Mesenchymal stem cell (in vitro differentiated cells and primary cell): ENCODE data around the gene KLHL26.

ENCODE experiments used
- DNase-seq: peaks from one replicate; pipeline ENCODE4 v3.0.0-alpha.2; 2013
- H2AFZ ChIP-seq: one replicate; pipeline ENCODE4 v1.6.1; 2013; ENCODE audit warnings: low read depth, mild to moderate bottlenecking, control low read depth, inconsistent platforms, low read length, moderate library complexity
- H2AK5ac ChIP-seq: 2 replicates; pipeline ENCODE4 v1.6.1; 2013; ENCODE audit warnings: low read length, moderate library complexity, mild to moderate bottlenecking, inconsistent platforms; ENCODE audit not compliant: severe bottlenecking
- H2BK120ac ChIP-seq: one replicate; pipeline ENCODE4 v1.6.1; 2013; ENCODE audit warnings: low read depth, mild to moderate bottlenecking, inconsistent platforms, low read length, moderate library complexity
- H2BK12ac ChIP-seq, 2 experiments: one replicate each; pipeline ENCODE4 v1.6.1; 2013; ENCODE audit warnings: inconsistent platforms in 2 of 2, low read length in 2 of 2, mild to moderate bottlenecking in 2 of 2, moderate library complexity in 2 of 2, control low read depth in 1 of 2
- H2BK15ac ChIP-seq: one replicate; pipeline ENCODE4 v1.6.1; 2013; ENCODE audit warnings: mild to moderate bottlenecking, low read depth, inconsistent platforms; ENCODE audit not compliant: poor library complexity, severe bottlenecking
- H2BK5ac ChIP-seq: 2 replicates; pipeline ENCODE4 v1.6.1; 2013; ENCODE audit warnings: low read depth, mild to moderate bottlenecking, low read length, control low read depth, inconsistent platforms; ENCODE audit not compliant: poor library complexity, severe bottlenecking
- H3K14ac ChIP-seq, 2 experiments: one replicate each; pipeline ENCODE4 v1.6.1; 2013; ENCODE audit warnings: inconsistent platforms in 2 of 2, low read length in 2 of 2, control low read depth in 1 of 2, mild to moderate bottlenecking in 1 of 2, moderate library complexity in 1 of 2
- H3K18ac ChIP-seq, 2 experiments: one replicate each; pipeline ENCODE4 v1.6.1; 2013; ENCODE audit warnings: inconsistent platforms in 2 of 2, low read length in 2 of 2, control low read depth in 1 of 2, low read depth in 1 of 2, mild to moderate bottlenecking in 1 of 2
- H3K23ac ChIP-seq, 2 experiments: one replicate each; pipeline ENCODE4 v1.6.1; 2013; ENCODE audit warnings: inconsistent platforms in 2 of 2, low read length in 2 of 2, mild to moderate bottlenecking in 2 of 2, moderate library complexity in 2 of 2, control low read depth in 1 of 2
- H3K27ac ChIP-seq: 2 replicates; pipeline ENCODE4 v1.5.1; 2013; ENCODE audit warnings: mild to moderate bottlenecking, moderate library complexity, low read length, control low read depth, inconsistent platforms; ENCODE audit not compliant: poor library complexity, severe bottlenecking
- H3K27me3 ChIP-seq, 2 experiments: 2 replicates each; pipeline versions ENCODE4 v1.6.1 to v1.7.0; 2013; ENCODE audit warnings: low read length in 2 of 2, mild to moderate bottlenecking in 2 of 2, moderate library complexity in 2 of 2, control low read depth in 1 of 2, inconsistent platforms in 1 of 2; ENCODE audit not compliant: control insufficient read depth in 1 of 2, insufficient read depth in 1 of 2
- H3K36me3 ChIP-seq, 2 experiments: 2 replicates each; pipeline versions ENCODE4 v1.6.1 to v1.7.0; 2013; ENCODE audit warnings: low read length in 2 of 2, control low read depth in 1 of 2, inconsistent platforms in 1 of 2, low read depth in 1 of 2, mild to moderate bottlenecking in 1 of 2; ENCODE audit not compliant: insufficient read depth in 2 of 2, control insufficient read depth in 1 of 2
- H3K4ac ChIP-seq, 2 experiments: one replicate each; pipeline ENCODE4 v1.6.1; 2013; ENCODE audit warnings: inconsistent platforms in 2 of 2, low read length in 2 of 2, mild to moderate bottlenecking in 2 of 2, moderate library complexity in 2 of 2, control low read depth in 1 of 2, low read depth in 1 of 2
- H3K4me1 ChIP-seq: 2 replicates; pipeline ENCODE4 v1.6.1; 2013; ENCODE audit warnings: low read depth, low read length, control low read depth; ENCODE audit not compliant: control insufficient read depth, insufficient read depth
- H3K4me2 ChIP-seq: 2 replicates; pipeline ENCODE4 v1.6.1; 2013; ENCODE audit warnings: low read length, mild to moderate bottlenecking, inconsistent platforms; ENCODE audit not compliant: poor library complexity, severe bottlenecking
- H3K4me3 ChIP-seq, 2 experiments: 2 replicates each; pipeline versions ENCODE4 v1.5.1 to v1.7.0; 2013; ENCODE audit warnings: low read length in 2 of 2, mild to moderate bottlenecking in 2 of 2, control low read depth in 1 of 2, low read depth in 1 of 2; ENCODE audit not compliant: insufficient read depth in 1 of 2
- H3K79me1 ChIP-seq: replicated peaks from 2 replicates; pipeline ENCODE4 v1.6.1; 2013; ENCODE audit warnings: mild to moderate bottlenecking, control low read depth, low read length, inconsistent platforms; ENCODE audit not compliant: poor library complexity, severe bottlenecking
- H3K9ac ChIP-seq: 2 replicates; pipeline ENCODE4 v1.7.0; 2013; ENCODE audit warnings: mild to moderate bottlenecking, low read length, moderate library complexity
- H3K9me3 ChIP-seq: 2 replicates; pipeline ENCODE4 v1.7.0; 2013; ENCODE audit warnings: mild to moderate bottlenecking, low read length; ENCODE audit not compliant: control insufficient read depth
- H4K8ac ChIP-seq: one replicate; pipeline ENCODE4 v1.6.1; 2013; ENCODE audit warnings: inconsistent platforms, mild to moderate bottlenecking, low read length, moderate library complexity
- H4K91ac ChIP-seq: one replicate; pipeline ENCODE4 v1.6.1; 2013; ENCODE audit warnings: mild to moderate bottlenecking, low read length, inconsistent platforms
- WGBS: methylation state at CpG from one replicate; pipeline ENCODE4 v1.1.7; 2013; ENCODE audit warnings: mixed read lengths; 5-methylcytosine and 5-hydroxymethylcytosine counted together

Gene KLHL26

DNA sequence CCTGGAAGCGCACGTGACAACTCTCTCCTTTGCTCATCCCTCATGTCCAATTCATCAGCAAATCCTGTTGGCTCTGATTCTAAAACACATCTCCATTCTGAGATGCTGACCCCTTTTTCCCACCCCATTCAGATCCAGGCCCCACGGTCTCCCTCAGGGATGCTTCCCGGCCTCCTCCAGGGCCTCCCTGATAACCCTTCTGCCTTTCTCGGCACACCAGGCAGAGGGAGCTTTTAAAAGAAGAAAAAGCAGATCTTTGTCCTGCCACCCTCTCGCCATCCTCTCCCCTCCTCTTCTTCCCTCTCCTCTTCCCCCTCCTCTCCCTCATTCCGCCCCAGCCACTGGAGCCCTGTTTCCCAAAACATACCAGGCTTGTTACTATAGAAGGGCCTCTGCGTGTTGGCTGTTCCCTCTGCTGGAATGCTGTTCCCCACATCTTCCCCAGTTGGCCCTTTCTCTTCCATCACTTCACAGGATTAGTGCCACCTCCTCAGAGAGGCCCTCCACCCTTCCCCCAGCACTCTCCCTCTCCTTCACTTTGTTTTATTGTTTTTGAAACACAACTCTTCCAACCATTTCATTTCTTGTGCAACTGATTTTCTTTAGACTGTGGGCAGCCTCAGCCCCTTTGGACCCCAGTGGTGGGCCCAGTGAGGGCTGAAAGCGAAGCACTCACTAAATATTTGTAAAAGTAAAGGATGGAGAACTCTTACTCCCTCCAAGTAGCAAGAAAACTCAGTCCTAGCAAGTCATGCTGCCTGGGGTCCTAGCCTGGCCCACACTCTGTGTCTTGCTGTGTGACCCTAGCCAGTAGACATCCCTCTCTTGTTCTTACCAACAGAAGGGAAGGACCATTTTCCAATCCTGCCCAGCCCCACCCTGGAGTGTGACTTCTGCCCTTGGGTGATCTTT is 27.8 kb upstream of the KLHL26 start:
- Histone ChIP-seq H3K36me3 (no peaks in the 10 kb centered on the region), H4K91ac (no peak overlapping the region), H2BK15ac (peak overlapping the region; percentile 13), H3K4me1 (peaks cover 52% of the 10 kb centered on the region), H3K4me3 (no peak overlapping the region), H3K23ac (no peak overlapping the region), H3K27ac (no peak overlapping the region), H3K9me3 (no peaks in the 10 kb centered on the region), H2BK120ac (no peak overlapping the region), H3K9ac (no peak overlapping the region), H3K14ac (no peak overlapping the region), H2BK5ac (no peak overlapping the region), H3K4ac (no peak overlapping the region), H3K18ac (no peak overlapping the region), H2BK12ac (no peak overlapping the region), H2AK5ac (no peak overlapping the region), H2AFZ (no peak overlapping the region), H3K79me1 (no peaks in the 10 kb centered on the region), H3K27me3 (peaks cover 72 to 84% of the 10 kb centered on the region in 2 experiments), H4K8ac (no peak overlapping the region), H3K4me2 (no peak overlapping the region)
- no peak for DNase-seq
- 32% methylated on average over 9 of the region's 9 CpGs for WGBS

DNA sequence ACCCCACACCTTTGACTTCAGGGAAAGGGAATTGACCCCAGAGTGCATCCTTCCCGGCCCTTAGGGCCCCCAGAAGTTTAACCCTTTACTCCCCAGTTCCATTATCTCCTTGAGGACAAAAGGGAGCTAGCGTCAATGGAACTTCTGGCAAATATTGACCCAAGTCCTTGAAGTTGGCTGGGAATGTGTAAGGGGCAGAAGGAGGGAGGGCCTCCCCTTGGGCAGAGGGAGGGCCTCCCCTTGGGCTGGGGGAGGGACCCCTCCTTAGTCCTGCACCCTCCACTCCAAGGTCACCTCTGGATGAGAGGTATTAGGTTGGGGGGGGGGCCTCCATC is 27.1 kb upstream of the KLHL26 start:
- Histone ChIP-seq H3K4me3 (no peak overlapping the region), H3K4me2 (no peak overlapping the region), H3K4ac (no peak overlapping the region), H3K4me1 (peaks cover 50% of the 10 kb centered on the region), H3K79me1 (no peaks in the 10 kb centered on the region), H2AK5ac (no peak overlapping the region), H3K18ac (no peak overlapping the region), H3K27me3 (peaks cover 78 to 84% of the 10 kb centered on the region in 2 experiments), H3K9me3 (no peaks in the 10 kb centered on the region), H4K91ac (no peak overlapping the region), H3K36me3 (no peaks in the 10 kb centered on the region), H3K23ac (no peak overlapping the region), H2BK15ac (no peak overlapping the region), H3K9ac (no peak overlapping the region), H2BK5ac (no peak overlapping the region), H4K8ac (no peak overlapping the region), H2BK12ac (no peak overlapping the region), H2AFZ (no peak overlapping the region), H3K14ac (no peak overlapping the region), H3K27ac (no peak overlapping the region), H2BK120ac (no peak overlapping the region)
- WGBS, result 20% methylated on average over 1 of the region's 2 CpGs
- DNase-seq, result no peak

GRCh38 chr19:18610245-18610555 is 26.6 kb upstream of the KLHL26 start:
- no peak for DNase-seq
- no peak overlapping the region for H3K9ac ChIP-seq
- H2AFZ ChIP-seq, result no peak overlapping the region
- H3K4me3 ChIP-seq, result no peak overlapping the region
- H3K27me3 ChIP-seq, result peaks cover 77 to 84% of the 10 kb centered on the region in 2 experiments
- H3K4me1 ChIP-seq, result peaks cover 50% of the 10 kb centered on the region
- H3K79me1 ChIP-seq, result no peaks in the 10 kb centered on the region
- H2AK5ac ChIP-seq, result no peak overlapping the region
- no peak overlapping the region for H2BK120ac ChIP-seq
- H3K18ac ChIP-seq, result no peak overlapping the region
- H3K9me3 ChIP-seq, result no peaks in the 10 kb centered on the region
- no peak overlapping the region for H3K23ac ChIP-seq
- no peak overlapping the region for H2BK5ac ChIP-seq
- no peak overlapping the region for H4K91ac ChIP-seq
- 33% methylated on average over 3 of the region's 3 CpGs for WGBS
- H2BK15ac ChIP-seq, result no peak overlapping the region
- H3K36me3 ChIP-seq, result no peaks in the 10 kb centered on the region
- H3K4ac ChIP-seq, result no peak overlapping the region
- H4K8ac ChIP-seq, result no peak overlapping the region
- no peak overlapping the region for H3K4me2 ChIP-seq
- no peak overlapping the region for H2BK12ac ChIP-seq
- no peak overlapping the region for H3K27ac ChIP-seq
- no peak overlapping the region for H3K14ac ChIP-seq

DNA sequence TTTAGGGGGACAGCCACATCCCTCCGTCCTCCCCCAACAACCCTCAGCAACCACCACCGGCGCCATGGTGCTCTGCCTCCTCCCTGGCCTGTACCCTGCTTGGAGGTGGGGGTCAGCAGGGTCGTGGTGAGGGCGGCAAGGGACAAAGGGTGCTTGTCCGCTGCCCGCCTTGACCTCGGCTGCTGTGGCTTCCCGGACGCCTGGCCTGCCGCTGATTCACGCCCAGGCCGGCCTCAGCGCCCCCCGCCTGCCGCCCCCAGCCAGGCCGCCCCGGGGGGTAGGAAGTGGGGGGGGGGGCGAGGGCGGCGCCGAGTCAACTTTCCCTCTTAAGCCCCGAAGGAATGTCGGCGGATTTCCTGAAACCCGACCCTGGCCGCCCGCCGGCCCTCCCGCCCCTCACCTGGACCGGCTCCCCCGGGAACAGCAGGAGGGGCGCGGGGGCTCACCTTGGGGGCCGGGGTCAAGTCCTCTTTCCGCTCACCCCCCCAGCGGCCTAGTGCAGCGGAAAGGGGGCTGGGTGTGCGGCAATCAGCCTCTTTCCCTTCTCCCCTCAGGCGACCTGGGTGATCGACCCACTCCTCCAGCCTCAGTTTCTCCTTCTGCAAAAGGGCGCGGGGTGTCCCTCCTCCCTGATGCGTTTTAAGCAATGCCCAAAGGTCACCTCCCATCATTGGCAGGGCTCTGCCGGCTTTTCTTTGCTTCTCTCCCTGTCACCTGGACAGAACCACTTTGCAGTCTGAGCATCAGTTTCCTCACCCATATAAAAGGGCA is 26.1 kb upstream of the KLHL26 start:
- H3K79me1 ChIP-seq, result no peaks in the 10 kb centered on the region
- no peaks in the 10 kb centered on the region for H3K36me3 ChIP-seq
- 1% methylated on average over 25 of the region's 45 CpGs for WGBS
- no peak overlapping the region for H2AFZ ChIP-seq
- H3K9me3 ChIP-seq, result no peaks in the 10 kb centered on the region
- no peak overlapping the region for H3K4ac ChIP-seq
- DNase-seq, result no peak
- H3K14ac ChIP-seq, result no peak overlapping the region
- no peak overlapping the region for H3K4me2 ChIP-seq
- no peak overlapping the region for H3K27ac ChIP-seq
- no peak overlapping the region for H4K91ac ChIP-seq
- no peak overlapping the region for H3K4me3 ChIP-seq
- H2AK5ac ChIP-seq, result no peak overlapping the region
- no peak overlapping the region for H3K9ac ChIP-seq
- no peak overlapping the region for H2BK5ac ChIP-seq
- H2BK15ac ChIP-seq, result no peak overlapping the region
- peaks cover 47% of the 10 kb centered on the region for H3K4me1 ChIP-seq
- no peak overlapping the region for H4K8ac ChIP-seq
- no peak overlapping the region for H3K23ac ChIP-seq
- H2BK12ac ChIP-seq, result no peak overlapping the region
- peaks cover 73 to 82% of the 10 kb centered on the region in 2 experiments for H3K27me3 ChIP-seq
- H3K18ac ChIP-seq, result no peak overlapping the region
- H2BK120ac ChIP-seq, result no peak overlapping the region
